Measurements from ENCODE around the gene ARL8A. TPM values are rescaled to one million over a fixed set of nuclear protein-coding genes. Genes with fewer than 3 reads are reported as not detected.

Gene ARL8A
- total and polyA plus RNA-seq, 4 donors = 21.8 to 87.7 (median 49.3) TPM

DNA sequence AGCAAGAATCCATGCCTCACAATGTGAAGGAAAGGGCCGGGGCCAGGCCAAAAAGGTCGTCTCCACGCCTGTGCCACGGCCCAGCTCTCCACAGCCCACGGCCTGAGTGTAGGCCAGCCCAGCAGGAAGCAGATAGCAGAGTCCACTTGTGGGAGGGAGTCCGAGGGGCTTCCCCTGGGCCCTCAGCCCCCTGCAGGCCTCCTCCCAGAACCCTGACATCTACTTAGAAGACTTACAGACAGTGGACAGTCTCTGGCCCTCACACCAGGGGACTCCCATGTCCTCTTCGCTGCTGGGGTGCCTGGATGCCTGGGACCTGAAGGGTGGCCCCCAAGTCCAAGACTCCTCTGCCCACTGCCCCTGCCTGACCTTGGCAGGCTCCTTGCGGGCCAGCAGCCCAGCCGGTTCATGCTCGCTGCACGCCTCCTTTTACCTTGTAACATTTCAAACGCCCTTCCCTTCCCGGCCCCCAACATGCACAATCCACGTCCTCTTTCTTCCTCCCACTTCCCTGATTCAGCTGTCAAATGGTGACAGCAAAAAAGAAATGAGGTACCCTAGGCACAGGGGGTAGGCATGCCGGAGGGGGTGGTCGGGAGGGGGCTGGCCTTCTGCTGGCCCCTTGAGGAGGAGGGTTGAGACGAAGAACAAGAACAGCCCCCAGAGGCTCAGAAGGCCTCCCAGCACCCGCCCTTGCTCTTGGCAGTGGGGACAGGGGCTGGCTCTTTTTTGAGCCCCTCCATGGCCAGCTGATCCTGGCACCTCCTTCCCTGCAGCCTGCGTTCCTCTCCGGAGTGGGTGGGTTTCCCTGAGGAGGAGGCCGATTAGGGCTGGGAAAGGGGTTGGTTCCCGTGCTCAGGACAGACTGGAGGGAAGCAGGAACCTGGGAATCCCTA, 16.9 kb upstream of the ARL8A start:
- Histone ChIP-seq H3K27ac (ENCODE audit: low read depth in 1 of 2, low read length in 2 of 2) (no peak overlapping the region), H3K4me3 (ENCODE audit: low read length in 2 of 2) (no peak overlapping the region), H3K4me1 (ENCODE audit: control insufficient read depth in 1 of 2, insufficient read depth in 2 of 2, low read length in 2 of 2) (no peaks in the 10 kb centered on the region), H3K27me3 (ENCODE audit: control insufficient read depth in 1 of 2, insufficient read depth in 2 of 2, low read length in 1 of 2) (no peaks in the 10 kb centered on the region), H3K36me3 (ENCODE audit: control insufficient read depth in 1 of 2, insufficient read depth in 2 of 2, low read length in 1 of 2) (no peaks in the 10 kb centered on the region), H3K9me3 (ENCODE audit: control insufficient read depth, low read length) (no peaks in the 10 kb centered on the region)
- intact Hi-C loops (cut with DNase I) = no loop called here
- ATAC-seq (ENCODE audit: low FRiP score) = no peak
- WGBS, 2 donors = 81 to 82% methylated on average over 22 of the region's 22 CpGs
- DNase-seq = no peak

DNA sequence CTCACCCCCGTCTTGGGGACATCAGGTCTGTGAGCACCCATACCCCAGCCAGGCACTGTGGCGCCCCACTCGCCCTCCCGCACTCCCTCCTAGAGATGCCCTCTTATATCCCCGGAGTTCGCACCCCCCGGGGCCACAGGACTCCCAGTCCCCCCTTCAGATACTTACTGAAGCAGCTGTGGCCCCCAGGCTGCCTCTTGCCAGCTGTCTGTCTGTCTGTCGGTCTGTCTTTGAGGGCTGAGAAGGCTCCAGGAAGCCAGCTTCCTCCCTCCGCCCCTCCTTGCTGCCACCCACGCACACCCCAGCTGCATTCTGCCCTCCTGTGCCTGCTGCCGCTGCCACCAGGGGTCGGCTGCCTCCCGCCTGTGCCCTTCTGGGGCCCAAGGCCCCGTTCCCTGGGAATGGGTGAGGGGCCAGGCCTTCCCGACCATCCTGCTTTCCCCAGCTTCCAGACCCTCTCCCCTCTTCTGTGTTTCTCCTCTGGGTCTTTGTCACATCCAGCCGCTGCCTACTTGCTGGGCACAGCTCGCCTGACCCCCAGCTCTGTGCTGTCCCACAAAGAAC, 15.9 kb upstream of the ARL8A start, which contains the start of gene PTPN7:
TSS of gene PTPN7 (minus strand) at position 226 of the 564 bp plus-strand sequence. CDS start 1,200 bp downstream, outside the sequence.
- ATAC-seq (ENCODE audit: low FRiP score) = no peak
- Histone ChIP-seq H3K4me1 (ENCODE audit: control insufficient read depth in 1 of 2, insufficient read depth in 2 of 2, low read length in 2 of 2) (no peaks in the 10 kb centered on the region), H3K27me3 (ENCODE audit: control insufficient read depth in 1 of 2, insufficient read depth in 2 of 2, low read length in 1 of 2) (no peaks in the 10 kb centered on the region), H3K27ac (ENCODE audit: low read depth in 1 of 2, low read length in 2 of 2) (no peak within 1 kb of the TSS), H3K36me3 (ENCODE audit: control insufficient read depth in 1 of 2, insufficient read depth in 2 of 2, low read length in 1 of 2) (no peaks in the 10 kb centered on the region), H3K4me3 (ENCODE audit: low read length in 2 of 2) (no peak within 1 kb of the TSS), H3K9me3 (ENCODE audit: control insufficient read depth, low read length) (no peaks in the 10 kb centered on the region)
- peak in 1 of 2 donors; percentile 66 for DNase-seq
- WGBS, 2 donors = 89 to 93% methylated on average over 15 to 17 of the region's 17 CpGs
- intact Hi-C loops (cut with DNase I) = no loop called here

DNA sequence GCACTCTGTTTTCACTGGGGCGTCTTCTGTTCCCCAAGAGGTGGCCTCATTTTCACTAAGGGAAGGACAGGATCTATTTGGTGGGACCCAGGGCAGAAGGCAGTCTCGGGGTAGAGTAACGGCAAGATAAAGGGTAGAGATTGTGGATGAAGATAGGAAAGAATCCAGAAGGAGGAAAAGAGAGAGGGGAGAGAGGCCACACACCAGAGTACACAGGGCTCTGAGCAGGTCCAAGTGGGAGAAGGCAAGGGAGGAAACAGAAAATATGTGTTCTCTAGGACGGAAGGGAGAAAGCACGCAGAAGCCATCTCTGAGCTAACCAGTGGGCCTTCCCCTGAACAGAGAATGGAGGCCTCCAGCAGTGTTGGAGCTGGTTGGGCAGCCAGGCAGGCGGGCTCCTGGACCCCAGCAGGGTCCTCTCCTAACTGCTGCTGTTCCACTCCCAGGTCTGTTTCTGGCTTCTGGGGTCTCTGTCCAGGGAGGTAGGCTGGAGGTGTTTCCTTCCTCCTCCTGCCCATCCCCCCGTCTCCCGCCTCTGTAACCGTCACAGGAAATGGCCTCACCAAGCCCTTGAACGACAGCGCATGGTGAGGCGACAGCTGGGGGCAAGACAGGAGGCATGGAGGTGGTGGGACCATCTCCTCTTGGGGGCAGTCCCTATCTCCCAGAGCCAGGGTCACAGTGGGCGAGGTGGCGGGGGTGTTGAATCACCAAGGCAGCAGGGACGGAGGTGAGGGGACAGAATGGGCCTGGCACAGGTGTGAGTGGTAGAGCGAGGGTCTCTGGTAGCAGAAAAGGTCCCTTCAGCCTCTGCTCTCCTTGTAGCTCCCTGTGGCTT, 15.2 kb upstream of the ARL8A start:
- DNase-seq (no peak), ATAC-seq (ENCODE audit: low FRiP score) (no peak)
- no peak overlapping the region for H3K4me3 ChIP-seq (ENCODE audit: low read length in 2 of 2)
- no peak overlapping the region for H3K27ac ChIP-seq (ENCODE audit: low read depth in 1 of 2, low read length in 2 of 2)
- 91 to 95% methylated on average over 16 of the region's 16 CpGs for WGBS, 2 donors
- intact Hi-C loops (cut with DNase I) = no loop called here
- no peaks in the 10 kb centered on the region for H3K9me3 ChIP-seq (ENCODE audit: control insufficient read depth, low read length)
- no peaks in the 10 kb centered on the region for H3K36me3 ChIP-seq (ENCODE audit: control insufficient read depth in 1 of 2, insufficient read depth in 2 of 2, low read length in 1 of 2)
- H3K4me1 ChIP-seq (ENCODE audit: control insufficient read depth in 1 of 2, insufficient read depth in 2 of 2, low read length in 2 of 2) = no peaks in the 10 kb centered on the region
- no peaks in the 10 kb centered on the region for H3K27me3 ChIP-seq (ENCODE audit: control insufficient read depth in 1 of 2, insufficient read depth in 2 of 2, low read length in 1 of 2)

DNA sequence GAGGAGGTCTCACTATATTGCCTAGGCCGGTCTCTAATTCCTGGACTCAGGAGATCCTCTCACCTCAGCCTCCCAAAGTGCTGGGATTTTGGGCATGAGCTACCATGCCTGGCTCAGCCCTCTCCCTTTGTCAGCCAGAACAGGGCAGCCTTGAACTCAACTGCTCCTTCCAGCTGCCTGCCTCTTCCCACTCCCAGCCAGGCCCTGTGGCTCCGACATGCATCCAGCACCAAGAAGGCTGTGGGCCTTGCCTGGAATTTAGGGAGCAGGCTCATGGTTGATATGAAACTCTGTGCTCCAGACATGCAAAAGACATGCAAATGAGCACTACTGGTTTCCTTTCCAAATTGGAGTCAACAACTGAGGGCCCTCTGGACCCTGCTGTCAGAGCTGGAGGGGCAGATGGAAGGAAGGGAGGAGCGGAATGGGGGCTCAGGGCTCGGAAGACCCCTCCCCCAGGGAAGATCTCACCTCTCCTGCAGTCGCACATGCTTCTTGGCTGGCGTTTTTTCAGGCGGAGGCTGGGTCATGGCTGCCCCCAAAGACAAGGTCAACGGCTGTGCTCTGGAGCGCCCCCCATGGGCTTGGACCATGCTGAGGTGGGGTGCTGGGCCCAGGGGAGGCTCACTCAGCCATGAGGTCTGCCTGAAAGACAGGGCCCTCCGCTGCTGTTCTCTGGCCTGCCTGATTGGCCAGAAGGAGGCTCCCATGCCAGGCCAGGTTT, 14.4 kb upstream of the ARL8A start:
- Histone ChIP-seq H3K4me3 (ENCODE audit: low read length in 2 of 2) (no peak overlapping the region), H3K36me3 (ENCODE audit: control insufficient read depth in 1 of 2, insufficient read depth in 2 of 2, low read length in 1 of 2) (no peaks in the 10 kb centered on the region), H3K27ac (ENCODE audit: low read depth in 1 of 2, low read length in 2 of 2) (no peak overlapping the region), H3K9me3 (ENCODE audit: control insufficient read depth, low read length) (no peaks in the 10 kb centered on the region), H3K4me1 (ENCODE audit: control insufficient read depth in 1 of 2, insufficient read depth in 2 of 2, low read length in 2 of 2) (no peaks in the 10 kb centered on the region), H3K27me3 (ENCODE audit: control insufficient read depth in 1 of 2, insufficient read depth in 2 of 2, low read length in 1 of 2) (no peaks in the 10 kb centered on the region)
- DNase-seq (no peak), ATAC-seq (ENCODE audit: low FRiP score) (no peak)
- WGBS, 2 donors = 92 to 95% methylated on average over 10 of the region's 10 CpGs
- intact Hi-C loops (cut with DNase I) = no loop called here

DNA sequence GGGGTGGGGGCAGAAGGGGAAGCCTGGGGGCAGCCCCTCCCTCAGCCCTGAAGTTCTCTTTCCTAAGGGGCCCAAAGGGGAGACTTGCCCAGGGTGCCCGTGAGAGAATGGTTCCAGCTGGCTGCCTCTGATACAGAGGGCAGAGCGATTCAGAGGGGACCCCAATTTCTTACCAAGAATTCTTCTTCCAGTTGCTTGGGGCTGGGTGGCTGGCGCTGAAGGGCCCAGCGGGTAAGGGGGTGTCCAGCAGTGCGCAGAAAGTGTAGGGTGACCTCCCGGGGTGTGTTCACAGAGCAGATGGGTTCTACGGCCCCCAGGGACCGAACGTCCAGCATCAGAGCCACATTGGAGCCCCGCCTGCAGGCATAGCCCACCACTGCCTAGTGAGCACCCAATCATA, 13.4 kb upstream of the ARL8A start:
- Histone ChIP-seq H3K4me3 (ENCODE audit: low read length in 2 of 2) (no peak overlapping the region), H3K36me3 (ENCODE audit: control insufficient read depth in 1 of 2, insufficient read depth in 2 of 2, low read length in 1 of 2) (no peaks in the 10 kb centered on the region), H3K4me1 (ENCODE audit: control insufficient read depth in 1 of 2, insufficient read depth in 2 of 2, low read length in 2 of 2) (no peaks in the 10 kb centered on the region), H3K27me3 (ENCODE audit: control insufficient read depth in 1 of 2, insufficient read depth in 2 of 2, low read length in 1 of 2) (no peaks in the 10 kb centered on the region), H3K27ac (ENCODE audit: low read depth in 1 of 2, low read length in 2 of 2) (no peak overlapping the region), H3K9me3 (ENCODE audit: control insufficient read depth, low read length) (no peaks in the 10 kb centered on the region)
- DNase-seq (no peak), ATAC-seq (ENCODE audit: low FRiP score) (no peak)
- intact Hi-C loops (cut with DNase I) = no loop called here
- WGBS, 2 donors = 95 to 96% methylated on average over 10 of the region's 10 CpGs

DNA sequence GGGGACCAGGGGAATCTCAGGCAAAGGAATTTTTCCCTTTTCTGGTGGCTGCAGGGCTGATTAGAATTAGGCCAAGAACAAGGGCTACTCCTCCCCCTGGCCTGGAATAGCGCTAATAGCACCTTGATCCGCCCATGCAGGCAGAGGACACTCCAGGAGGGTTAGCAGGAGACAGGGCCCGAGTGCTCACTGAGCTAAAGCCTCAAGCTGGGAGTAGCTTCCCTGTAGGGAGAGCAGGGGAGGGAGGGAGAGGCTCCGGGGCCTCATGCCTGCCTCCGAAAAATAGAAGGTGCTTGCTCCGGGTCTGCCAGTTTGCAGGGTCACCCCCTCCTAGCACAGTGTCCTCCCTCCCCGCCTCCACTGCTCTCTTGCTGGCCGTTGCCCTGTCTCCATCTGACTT, 12.1 kb upstream of the ARL8A start:
- no peaks in the 10 kb centered on the region for H3K27me3 ChIP-seq (ENCODE audit: control insufficient read depth in 1 of 2, insufficient read depth in 2 of 2, low read length in 1 of 2)
- no peak for DNase-seq
- no peak for ATAC-seq (ENCODE audit: low FRiP score)
- H3K4me1 ChIP-seq (ENCODE audit: control insufficient read depth in 1 of 2, insufficient read depth in 2 of 2, low read length in 2 of 2) = no peaks in the 10 kb centered on the region
- intact Hi-C loops (cut with DNase I) = no loop called here
- H3K36me3 ChIP-seq (ENCODE audit: control insufficient read depth in 1 of 2, insufficient read depth in 2 of 2, low read length in 1 of 2) = no peaks in the 10 kb centered on the region
- no peaks in the 10 kb centered on the region for H3K9me3 ChIP-seq (ENCODE audit: control insufficient read depth, low read length)
- no peak overlapping the region for H3K27ac ChIP-seq (ENCODE audit: low read depth in 1 of 2, low read length in 2 of 2)
- no peak overlapping the region for H3K4me3 ChIP-seq (ENCODE audit: low read length in 2 of 2)
- WGBS, 2 donors = 84 to 93% methylated on average over 8 of the region's 8 CpGs

DNA sequence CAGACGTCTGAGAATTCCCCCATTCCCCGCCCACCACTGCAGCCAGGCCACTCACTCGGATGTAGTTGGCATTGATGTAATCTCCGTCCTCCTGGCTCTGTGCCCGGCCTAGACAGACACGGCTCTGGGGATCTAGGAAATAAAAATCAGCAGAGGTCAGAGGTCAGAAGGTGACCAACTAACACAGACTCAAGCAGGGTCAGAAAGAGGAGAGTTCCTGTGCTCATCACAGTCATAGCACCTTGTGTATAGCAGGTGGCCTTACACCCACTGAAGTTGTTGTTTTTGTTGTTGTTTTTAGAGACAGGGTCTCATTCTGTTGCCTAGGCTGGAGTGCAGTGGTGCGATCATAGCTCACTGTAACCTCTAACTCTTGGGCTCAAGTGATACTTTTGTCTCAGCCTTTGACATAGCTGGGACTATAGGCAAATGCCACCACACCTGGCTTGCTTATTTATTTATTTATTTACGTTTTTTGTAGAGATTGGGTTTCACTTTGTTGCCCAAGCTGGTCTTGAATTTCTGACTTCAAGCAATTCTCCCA, 11.0 kb upstream of the ARL8A start:
- Histone ChIP-seq H3K4me1 (ENCODE audit: control insufficient read depth in 1 of 2, insufficient read depth in 2 of 2, low read length in 2 of 2) (no peaks in the 10 kb centered on the region), H3K4me3 (ENCODE audit: low read length in 2 of 2) (no peak overlapping the region), H3K36me3 (ENCODE audit: control insufficient read depth in 1 of 2, insufficient read depth in 2 of 2, low read length in 1 of 2) (no peaks in the 10 kb centered on the region), H3K27ac (ENCODE audit: low read depth in 1 of 2, low read length in 2 of 2) (no peak overlapping the region), H3K27me3 (ENCODE audit: control insufficient read depth in 1 of 2, insufficient read depth in 2 of 2, low read length in 1 of 2) (no peaks in the 10 kb centered on the region), H3K9me3 (ENCODE audit: control insufficient read depth, low read length) (no peaks in the 10 kb centered on the region)
- intact Hi-C loops (cut with DNase I) = no loop called here
- no peak for ATAC-seq (ENCODE audit: low FRiP score)
- peak; percentile 77 to 87 for DNase-seq
- 25% methylated on average over 8 of the region's 8 CpGs for WGBS, 2 donors
